RCC 7860 (cell line): ENCODE data around the gene TLK2.
A peak's percentile ranks its signal among the peaks of the same experiment; 100 is the strongest.
"Not testable (repeated sequence)": the region's sequence is repeated elsewhere in the genome, so short reads cannot be mapped to it uniquely, and the experiment has no call there.

Experiments
- DNase-seq: peaks from one replicate; pipeline ENCODE4 v3.0.0-alpha.2; 2015; ENCODE audit warnings: low spot score
- FAIRE-seq: peaks from 2 replicates; lab custom pipeline; 2012; peaks lifted over from hg19 to GRCh38; lab: Jason Lieb, UNC

The TLK2 gene

GRCh38 chr17:62552851-62553659, 74.4 kb downstream of the TLK2 start:
- FAIRE-seq = peak; percentile 88
- DNase-seq = peak; percentile 37

- not testable (repeated sequence) for FAIRE-seq, DNase-seq
These were observed 78.9 kb downstream of the TLK2 start for GRCh38 chr17:62557532-62557931.

- FAIRE-seq, DNase-seq: not testable (repeated sequence)
These were observed 80.3 kb downstream of the TLK2 start for GRCh38 chr17:62558941-62559340.

- not testable (repeated sequence) for DNase-seq, FAIRE-seq
These were observed 82.3 kb downstream of the TLK2 start for GRCh38 chr17:62560971-62561370.

GRCh38 chr17:62562656-62563055, 84.0 kb downstream of the TLK2 start:
- FAIRE-seq = peak; percentile 38
- DNase-seq = peak; percentile 52

GRCh38 chr17:62565817-62566216, 87.2 kb downstream of the TLK2 start:
- FAIRE-seq (peak; percentile 84), DNase-seq (peak; percentile 79)

GRCh38 chr17:62566996-62567578, 88.5 kb downstream of the TLK2 start:
- FAIRE-seq (no peak), DNase-seq (no peak)

GRCh38 chr17:62572488-62572887, 93.9 kb downstream of the TLK2 start:
- no peak for DNase-seq

GRCh38 chr17:62572888-62573401, 94.3 kb downstream of the TLK2 start:
- DNase-seq (no peak), FAIRE-seq (no peak)

More at GRCh38 chr17:62572488-62572887, 93.9 kb downstream of the TLK2 start:
- FAIRE-seq = no peak

GRCh38 chr17:62573480-62574117, 95.0 kb downstream of the TLK2 start:
- DNase-seq = no peak
- FAIRE-seq = no peak

GRCh38 chr17:62576382-62576781, 97.8 kb downstream of the TLK2 start:
- no peak for FAIRE-seq
- DNase-seq = no peak

- FAIRE-seq (no peak), DNase-seq (no peak)
These were observed 100.3 kb downstream of the TLK2 start for GRCh38 chr17:62578757-62579487.

- DNase-seq (no peak), FAIRE-seq (no peak)
These were observed 102.3 kb downstream of the TLK2 start for GRCh38 chr17:62580947-62581346.

- FAIRE-seq (no peak), DNase-seq (no peak)
These were observed 103.1 kb downstream of the TLK2 start for GRCh38 chr17:62581764-62582163.

- no peak for FAIRE-seq
- DNase-seq = no peak
These were observed 108.9 kb downstream of the TLK2 start for GRCh38 chr17:62587554-62587953.

- DNase-seq (no peak), FAIRE-seq (no peak)
These were observed 109.5 kb downstream of the TLK2 start for GRCh38 chr17:62588109-62588508.

GRCh38 chr17:62591333-62591732, 112.7 kb downstream of the TLK2 start:
- no peak for FAIRE-seq
- no peak for DNase-seq

- DNase-seq, FAIRE-seq: not testable (repeated sequence)
These were observed 113.2 kb downstream of the TLK2 start for GRCh38 chr17:62591822-62592221.

- no peak for FAIRE-seq
- no peak for DNase-seq
These were observed 113.9 kb downstream of the TLK2 start for GRCh38 chr17:62592341-62593099.

GRCh38 chr17:62595484-62595883, 116.9 kb downstream of the TLK2 start:
- no peak for DNase-seq

More at GRCh38 chr17:62595484-62595883, 116.9 kb downstream of the TLK2 start:
- FAIRE-seq = no peak
